SK-N-MC (cell line): Measurements from ENCODE around the gene PLCXD1.

ENCODE experiments used
- EZH2 ChIP-seq: fragments of 200-600 bp; sonication (generic); IDR thresholded peaks from one replicate; pipeline ENCODE4 v1.6.1; 2017; ENCODE audit warnings: antibody characterized with exemption
- POLR2AphosphoS5 ChIP-seq: IDR thresholded peaks from 2 replicates; pipeline ENCODE4 v1.6.1; 2012; ENCODE audit warnings: mild to moderate bottlenecking, low read depth, low read length, borderline replicate concordance

GRCh38 chrX:338281-338835 lies 57.2 kb downstream of the PLCXD1 start:
- no peak for TF ChIP-seq EZH2
- TF ChIP-seq POLR2AphosphoS5, result no peak
